CD4-positive, alpha-beta T cell treated with Interleukin-12 subunit alpha and Interleukin-12 subunit beta, for 1 hour (primary cell): ENCODE measurements around the gene CNTNAP2.

Experiments
- DNase-seq: peaks from one replicate; pipeline ENCODE4 v3.0.0-alpha.2; 2020

The CNTNAP2 gene

GRCh38 chr7:148187471-148187870 is 2070.9 kb downstream of the CNTNAP2 start:
- no peak for DNase-seq

GRCh38 chr7:148191391-148192065 is 2074.9 kb downstream of the CNTNAP2 start:
- no peak for DNase-seq

- DNase-seq = no peak
These were observed 2075.9 kb downstream of the CNTNAP2 start for GRCh38 chr7:148192491-148192890.

DNA sequence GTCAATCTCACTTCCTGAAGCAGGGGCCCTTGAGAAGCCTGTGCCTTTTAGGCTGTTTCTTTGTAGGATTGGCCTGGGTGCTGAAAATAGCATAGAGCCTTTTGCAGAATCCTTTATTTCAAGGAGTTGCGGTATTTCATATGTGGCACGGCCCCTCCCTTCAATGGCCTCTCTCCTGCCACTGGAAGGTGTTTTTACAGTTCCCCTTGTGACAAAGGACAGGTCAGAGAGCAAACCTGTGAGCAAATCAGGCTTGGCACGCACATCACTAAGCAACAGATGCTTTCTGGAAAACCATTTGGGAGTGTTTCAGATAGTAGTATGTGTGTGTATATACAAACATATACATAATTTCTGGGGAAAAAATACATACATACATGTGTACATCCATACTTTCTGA is 2085.4 kb downstream of the CNTNAP2 start:
- no peak for DNase-seq

GRCh38 chr7:148204639-148205304 is 2088.2 kb downstream of the CNTNAP2 start:
- no peak for DNase-seq

DNA sequence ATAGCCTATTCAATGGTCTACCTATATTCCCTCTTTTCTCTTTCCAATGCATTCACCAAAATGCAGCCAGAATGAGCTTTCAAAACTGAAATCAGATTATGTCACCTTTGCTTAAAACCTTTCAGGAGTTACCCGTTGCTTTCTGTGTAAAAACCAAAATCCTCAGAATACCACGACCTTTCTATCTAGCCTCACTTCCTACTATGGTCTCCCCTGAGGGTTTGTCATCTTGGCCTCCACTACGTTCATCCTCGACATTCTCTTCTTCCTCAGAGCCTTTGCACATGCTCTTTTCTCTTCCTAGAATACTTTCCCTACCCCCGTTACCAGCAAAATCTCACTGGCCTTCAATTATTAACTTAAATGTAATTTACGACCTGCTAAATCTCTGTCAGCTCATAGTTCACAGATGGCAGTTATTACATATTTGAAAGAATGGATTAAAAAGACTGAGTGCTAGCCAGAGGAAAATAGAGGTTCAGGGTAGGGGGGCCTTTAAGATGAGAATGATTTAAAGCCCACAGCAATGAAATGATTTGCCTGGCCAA is 2093.1 kb downstream of the CNTNAP2 start:
- no peak for DNase-seq

DNA sequence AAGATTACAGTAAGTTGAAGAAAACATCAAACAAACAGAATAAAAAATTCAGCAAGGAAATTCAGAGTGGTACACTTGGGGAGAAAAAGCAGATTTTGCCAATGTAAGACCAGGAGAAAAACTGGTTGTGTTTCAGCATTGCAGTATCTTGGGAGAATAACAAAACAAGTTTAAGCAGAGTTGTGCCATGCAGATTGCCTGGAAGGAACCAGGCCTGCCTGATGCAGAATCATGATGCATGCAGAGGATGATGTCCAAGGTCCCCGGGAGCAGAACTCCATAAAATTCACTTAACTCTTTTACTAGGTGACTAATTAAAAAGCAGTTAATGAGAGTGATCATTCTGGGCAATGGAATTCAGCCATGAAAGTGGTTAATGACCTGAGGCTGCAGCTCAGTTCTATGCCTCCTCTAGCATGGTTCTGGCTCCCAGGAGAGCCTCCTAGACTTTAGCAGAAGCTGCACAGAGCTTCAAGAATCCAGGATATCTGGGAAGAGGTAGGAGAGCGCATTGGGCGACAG is 2094.3 kb downstream of the CNTNAP2 start:
- no peak for DNase-seq

- no peak for DNase-seq
These were observed 2095.1 kb downstream of the CNTNAP2 start for GRCh38 chr7:148211740-148212151.

DNA sequence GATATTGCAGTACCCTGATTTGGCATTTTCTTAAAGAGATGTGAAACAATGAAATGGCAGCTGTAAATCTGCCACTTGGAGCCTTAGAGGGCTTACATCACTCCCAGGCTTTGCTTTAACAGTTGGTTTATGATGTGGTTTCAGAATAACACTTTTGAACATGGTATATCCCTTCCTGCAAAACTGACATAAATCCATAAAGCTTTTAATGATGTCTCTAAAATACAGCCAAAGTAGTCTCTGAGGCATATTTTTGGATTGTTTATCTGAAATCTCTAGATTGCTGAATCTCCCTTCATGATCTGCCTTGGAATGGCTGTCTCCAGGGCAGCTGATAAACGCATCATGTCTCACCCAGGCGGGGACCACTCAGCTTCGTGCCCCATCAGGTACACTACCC is 2096.1 kb downstream of the CNTNAP2 start:
- no peak for DNase-seq

DNA sequence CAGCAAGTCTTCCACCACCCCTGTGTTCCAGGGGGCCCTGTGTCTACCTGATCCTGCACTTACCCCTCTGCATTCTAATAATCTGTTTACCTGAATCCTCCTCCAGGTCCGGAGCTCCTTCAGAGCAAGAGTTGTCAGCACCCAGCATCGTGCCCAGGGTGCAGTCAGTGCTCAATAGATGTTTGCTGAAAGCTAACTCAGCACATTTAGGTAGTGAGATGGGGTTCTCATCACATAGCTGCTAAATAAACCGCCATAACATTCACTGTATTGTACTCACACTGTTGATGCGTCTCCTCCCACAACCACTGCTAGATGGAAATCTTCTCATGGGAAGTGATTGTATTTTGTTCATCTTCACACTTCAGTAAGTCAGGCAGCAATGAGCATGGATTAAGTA is 2097.5 kb downstream of the CNTNAP2 start:
- no peak for DNase-seq

GRCh38 chr7:148218603-148219002 is 2102.0 kb downstream of the CNTNAP2 start:
- no peak for DNase-seq

DNA sequence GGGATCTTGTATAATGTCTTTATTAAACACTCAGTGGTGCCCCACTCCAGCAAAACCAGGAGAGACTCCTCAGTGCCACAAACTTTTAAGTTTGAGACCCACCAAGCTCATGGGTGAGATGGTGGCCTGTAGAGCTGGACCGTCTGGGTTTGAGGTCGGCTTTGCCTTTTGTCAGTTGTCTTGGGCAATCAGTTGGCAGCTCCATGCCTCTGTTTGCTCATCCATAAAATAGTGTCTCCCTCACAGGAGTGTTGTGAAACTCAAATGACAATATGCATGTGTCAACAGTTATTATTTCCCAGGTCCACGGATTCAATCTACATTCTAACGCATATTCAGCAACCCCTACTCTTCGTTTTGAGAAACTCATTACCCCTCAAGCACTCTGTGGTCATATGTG is 2106.1 kb downstream of the CNTNAP2 start:
- no peak for DNase-seq

DNA sequence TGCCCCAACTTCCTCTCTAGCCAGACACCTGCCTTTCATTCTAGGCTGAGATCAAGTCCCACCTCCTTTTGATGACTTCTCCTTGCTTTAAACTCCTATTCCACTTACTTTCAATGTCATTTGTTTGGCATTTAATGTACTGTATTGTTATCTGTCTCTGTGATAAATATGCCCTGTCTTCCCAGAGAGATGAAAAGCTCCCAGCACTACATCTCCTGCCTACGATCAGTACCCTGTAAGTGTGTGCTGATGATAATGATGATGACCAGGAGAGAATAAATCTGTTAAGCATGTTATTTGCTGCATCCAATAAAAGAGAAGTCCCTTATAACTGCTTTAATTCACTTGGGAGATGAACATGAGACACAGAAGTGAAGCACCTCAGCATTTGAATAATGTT is 2106.6 kb downstream of the CNTNAP2 start:
- no peak for DNase-seq

DNA sequence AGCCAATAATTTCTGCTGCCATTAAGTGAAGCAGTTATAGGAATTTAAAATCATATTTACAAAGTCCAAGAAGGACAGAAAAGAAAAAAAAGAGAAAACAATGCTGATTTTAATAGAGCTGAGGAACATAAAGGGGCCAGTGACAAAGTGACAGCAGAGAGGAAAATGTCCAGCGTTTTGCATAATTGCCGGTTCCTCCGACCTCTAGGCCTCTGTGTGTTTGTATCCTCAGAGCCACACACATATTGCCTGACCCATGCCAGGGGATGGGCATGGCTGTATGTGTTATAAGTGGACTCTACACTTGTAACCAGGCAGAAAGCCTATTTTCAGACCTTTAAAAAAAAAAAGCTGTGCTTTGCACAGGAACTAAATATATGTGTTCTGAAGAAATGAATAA is 2107.1 kb downstream of the CNTNAP2 start:
- DNase-seq = no peak

- DNase-seq = no peak
These were observed 2113.7 kb downstream of the CNTNAP2 start for GRCh38 chr7:148230296-148230695.

DNA sequence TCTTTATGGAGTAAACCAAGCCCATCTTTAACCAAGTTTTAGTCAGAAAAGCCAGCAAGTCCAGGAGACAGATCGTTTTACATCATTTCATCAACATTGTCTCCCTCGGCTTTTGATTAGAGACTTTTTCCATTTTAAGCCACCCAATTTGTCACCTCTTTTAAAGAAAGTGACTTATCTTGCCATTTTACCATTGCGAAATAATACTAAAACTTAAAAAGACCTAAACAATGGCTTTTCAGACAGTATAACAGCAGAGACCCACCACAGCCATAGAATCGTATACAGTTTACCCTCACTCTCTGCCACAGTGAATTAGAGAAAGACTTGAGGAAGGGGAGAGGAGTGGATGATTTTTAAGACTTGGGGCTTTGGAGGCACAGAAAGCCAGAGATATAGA is 2114.3 kb downstream of the CNTNAP2 start:
- no peak for DNase-seq

DNA sequence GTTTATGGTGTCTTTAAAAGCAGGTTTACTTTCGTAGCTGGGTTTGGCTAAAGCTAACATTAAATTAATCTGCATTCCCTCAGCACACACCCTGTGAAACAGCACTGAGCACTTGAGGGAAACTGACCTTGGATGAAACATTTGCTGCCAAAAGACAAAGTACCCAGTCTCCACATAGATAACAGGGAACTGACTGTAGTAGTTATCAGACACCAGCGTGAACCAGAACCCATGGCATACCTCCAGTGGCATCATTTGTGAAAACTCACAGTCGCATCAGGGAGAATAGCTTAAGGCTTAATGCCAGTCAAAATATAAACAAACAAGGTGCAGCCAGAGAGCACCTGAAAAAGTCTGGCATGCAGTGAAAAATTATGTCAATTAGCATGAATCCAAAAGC is 2116.2 kb downstream of the CNTNAP2 start:
- DNase-seq = no peak

DNA sequence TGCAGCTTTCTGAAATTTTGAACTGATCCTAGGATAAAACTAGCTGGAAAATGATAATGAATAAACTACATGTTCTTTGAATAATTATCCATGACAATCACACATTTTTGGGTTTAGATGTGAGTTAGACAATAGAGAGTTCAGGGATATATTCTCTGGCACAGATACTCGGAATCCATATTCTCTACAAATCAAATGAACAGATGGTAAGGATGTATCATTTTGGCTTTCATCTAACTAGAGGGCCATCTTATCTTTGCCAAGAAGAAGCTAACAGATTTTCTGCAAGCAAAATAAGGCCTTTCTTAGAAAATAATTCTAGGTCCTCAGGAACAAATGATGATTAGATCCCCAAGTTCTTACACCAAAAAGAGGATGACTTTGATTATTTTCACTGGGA is 2118.1 kb downstream of the CNTNAP2 start:
- no peak for DNase-seq

GRCh38 chr7:148238761-148239325 is 2122.2 kb downstream of the CNTNAP2 start:
- DNase-seq = no peak

DNA sequence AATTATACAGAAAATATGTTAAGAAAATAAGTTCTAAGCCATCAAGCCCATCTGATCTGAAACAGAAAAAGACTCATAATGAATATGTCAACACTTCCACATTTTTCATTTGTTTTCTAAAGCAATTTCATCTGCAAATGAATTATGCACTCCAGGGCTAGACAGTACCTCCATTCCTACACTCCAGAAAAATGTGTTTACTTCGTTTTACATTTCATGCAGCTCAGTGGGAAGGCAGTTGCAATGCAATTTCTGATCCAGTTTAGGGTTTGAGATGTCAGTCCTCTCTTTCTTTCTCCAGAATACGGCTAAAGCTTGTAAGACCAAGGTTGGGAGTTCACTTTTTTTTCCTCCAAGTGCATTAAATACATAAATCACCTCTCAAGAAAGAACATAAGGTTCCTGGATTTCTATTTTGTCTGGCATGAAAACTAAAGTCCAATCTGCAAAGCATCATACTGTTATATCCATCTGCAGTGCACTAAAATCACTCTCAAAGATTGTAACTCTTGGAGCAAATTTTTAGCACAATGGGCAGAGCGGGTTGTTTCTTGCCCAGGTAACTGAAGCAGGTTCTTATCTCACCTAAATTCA is 2125.2 kb downstream of the CNTNAP2 start:
- no peak for DNase-seq

DNA sequence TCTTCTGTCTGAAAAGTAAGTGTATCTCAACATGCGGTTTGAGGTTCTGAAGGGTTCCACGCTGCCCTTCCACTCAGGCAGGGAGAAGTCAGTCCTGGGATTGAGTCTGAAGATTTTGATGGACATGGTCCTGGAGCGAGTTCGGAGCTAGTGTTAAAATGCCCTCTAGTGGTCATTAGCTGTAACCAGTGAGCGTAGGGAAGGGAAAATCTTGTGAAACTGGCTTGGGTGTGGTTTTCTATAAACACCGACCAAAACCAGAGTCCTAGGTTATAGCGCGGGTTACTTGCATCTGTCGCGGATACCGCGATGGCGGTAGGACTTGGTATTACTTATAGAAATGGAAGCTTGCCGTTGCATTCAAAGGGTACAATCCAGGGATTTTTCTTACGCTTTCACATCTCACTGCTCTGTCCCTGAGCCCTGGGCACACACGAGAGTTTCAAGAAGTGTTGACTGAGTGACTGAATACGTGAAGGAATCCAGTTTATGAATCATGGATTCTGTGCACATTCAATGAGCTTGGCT is 2125.8 kb downstream of the CNTNAP2 start:
- DNase-seq = no peak

DNA sequence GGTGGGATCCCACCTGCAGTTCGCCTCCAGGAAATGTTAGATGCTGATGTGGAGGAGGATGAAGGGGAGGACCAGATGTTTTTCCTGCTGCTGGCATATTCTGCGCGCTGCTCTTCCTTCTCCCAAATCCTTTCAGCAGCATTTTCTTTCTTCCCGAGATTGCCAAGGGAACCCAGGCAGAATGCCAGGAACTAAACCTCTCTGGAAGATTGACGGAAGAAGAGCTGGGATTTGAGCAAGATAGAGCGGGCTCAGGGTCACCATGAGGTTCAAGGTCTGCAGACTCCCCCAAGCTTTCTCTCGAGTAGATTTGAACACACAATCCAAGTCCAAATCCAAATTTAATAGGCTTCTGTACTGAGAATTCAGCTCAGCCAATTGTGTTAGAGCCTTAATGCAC is 2128.8 kb downstream of the CNTNAP2 start:
- no peak for DNase-seq

DNA sequence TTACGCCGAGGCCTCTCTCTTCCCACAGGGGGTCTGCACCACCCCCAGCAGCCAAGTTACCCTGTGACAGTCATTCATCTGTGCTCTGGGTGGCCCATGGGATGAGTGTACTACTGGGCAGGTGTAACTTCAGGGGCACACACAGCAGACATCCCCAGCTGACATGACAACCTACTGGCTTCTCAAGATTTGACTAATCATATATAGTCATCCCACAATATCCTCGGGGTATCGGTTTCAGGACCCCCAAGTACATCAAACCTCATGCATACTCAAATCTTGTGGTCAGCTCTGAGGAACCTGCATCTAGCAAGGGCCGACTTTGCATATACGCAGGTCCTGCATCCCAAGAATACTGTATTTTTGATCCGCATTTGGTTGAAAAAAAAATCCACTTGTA is 2137.0 kb downstream of the CNTNAP2 start:
- no peak for DNase-seq
